ENCODE results near the gene SLC1A1. TPM values are rescaled to one million over a fixed set of nuclear protein-coding genes. Genes with fewer than 3 reads are reported as not detected.

Gene SLC1A1
- polyA plus RNA-seq, 6 donors from 2014 or later: not detected

DNA sequence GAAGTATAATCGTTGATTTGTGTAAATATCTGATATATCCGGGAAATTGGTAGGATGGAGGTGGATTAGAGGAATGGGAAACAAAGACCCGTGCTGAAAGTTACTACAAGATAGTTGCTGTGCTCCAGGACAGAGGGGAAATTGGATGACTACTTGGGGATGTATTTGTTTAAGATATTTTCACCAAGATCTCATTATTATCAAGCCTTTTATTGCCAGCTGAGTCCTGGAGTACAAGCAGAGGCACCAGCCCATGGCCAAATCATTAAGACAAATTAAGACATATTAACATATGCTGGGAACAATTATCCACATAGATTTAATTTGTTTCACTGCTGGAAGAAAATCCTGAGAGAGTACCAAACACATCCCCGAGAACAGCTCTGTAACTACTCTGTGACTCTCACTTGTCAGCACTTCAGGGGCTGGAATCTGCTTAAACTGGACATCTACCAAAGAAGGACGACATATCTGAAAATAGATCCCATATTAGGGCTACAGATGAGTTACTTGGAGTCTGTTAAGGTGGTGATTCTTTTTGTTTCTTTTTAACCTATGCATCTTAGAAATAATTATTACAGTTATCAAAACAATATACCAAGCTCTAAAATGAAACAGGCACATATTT lies 68.2 kb downstream of the SLC1A1 start:
- H3K27me3 Mint-ChIP-seq: peaks cover 4 to 22% (median 15%) of the 10 kb centered on the region in 3 donors
- no peak for DNase-seq
- H3K27ac Mint-ChIP-seq: no peak overlapping the region
- H3K36me3 Mint-ChIP-seq: no peaks in the 10 kb centered on the region
- no peak overlapping the region for H3K4me3 Mint-ChIP-seq
- ATAC-seq (ENCODE audit: low read depth in 2 of 2): no peak
- peaks cover 0 to 7% (median 4%) of the 10 kb centered on the region in 3 donors for H3K4me1 Mint-ChIP-seq
- H3K9me3 Mint-ChIP-seq: peaks cover 0 to 3% (median 0%) of the 10 kb centered on the region in 7 donors

DNA sequence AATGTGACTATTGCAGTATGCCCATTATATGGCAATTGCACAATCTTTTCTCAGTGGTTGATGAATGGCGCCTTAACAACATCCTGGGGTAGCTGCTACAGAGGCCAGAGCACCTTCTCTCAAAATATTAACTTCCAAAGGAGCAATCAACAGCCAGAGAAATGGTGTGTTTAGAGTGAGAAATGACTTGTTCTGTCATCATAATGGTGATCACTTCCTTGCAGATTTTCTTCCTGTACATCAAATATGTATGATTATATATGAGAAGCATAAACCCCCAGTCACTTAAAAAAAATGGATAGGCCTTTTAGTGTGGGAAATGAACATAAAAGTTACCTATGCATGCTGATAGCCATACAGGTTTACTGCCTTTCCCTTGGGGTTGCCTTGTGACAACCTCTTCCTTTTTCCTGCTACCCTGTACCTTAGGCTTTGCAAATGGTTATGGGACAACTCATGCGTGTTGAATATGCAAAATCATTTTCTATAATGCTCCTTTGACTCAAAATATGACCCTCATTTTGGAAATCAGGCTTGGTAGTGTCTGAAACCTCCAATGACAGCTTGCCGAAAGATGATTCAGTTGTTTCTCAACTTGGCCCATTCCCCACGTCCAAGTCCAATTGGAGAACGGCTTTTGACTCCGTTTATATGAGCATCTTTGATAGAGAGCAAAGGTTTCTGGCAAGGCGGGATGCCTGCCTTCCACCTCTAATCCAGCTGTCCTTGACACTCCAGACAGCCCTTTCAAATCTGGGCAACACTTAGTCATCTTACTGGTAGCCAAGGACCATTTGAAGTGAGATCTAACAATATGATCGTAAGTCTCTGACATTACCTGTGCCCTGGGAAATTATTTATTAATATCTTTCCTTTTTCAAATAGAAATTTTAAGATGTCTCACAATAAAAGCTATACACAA lies 69.3 kb downstream of the SLC1A1 start:
- no peak overlapping the region for H3K27ac Mint-ChIP-seq
- ATAC-seq (ENCODE audit: low read depth in 2 of 2) (no peak), DNase-seq (no peak)
- no peaks in the 10 kb centered on the region for H3K36me3 Mint-ChIP-seq
- peaks cover 0 to 7% (median 4%) of the 10 kb centered on the region in 3 donors for H3K4me1 Mint-ChIP-seq
- peaks cover 0 to 3% (median 0%) of the 10 kb centered on the region in 7 donors for H3K9me3 Mint-ChIP-seq
- H3K4me3 Mint-ChIP-seq: no peak overlapping the region
- H3K27me3 Mint-ChIP-seq: peaks cover 14 to 22% (median 21%) of the 10 kb centered on the region in 3 donors

DNA sequence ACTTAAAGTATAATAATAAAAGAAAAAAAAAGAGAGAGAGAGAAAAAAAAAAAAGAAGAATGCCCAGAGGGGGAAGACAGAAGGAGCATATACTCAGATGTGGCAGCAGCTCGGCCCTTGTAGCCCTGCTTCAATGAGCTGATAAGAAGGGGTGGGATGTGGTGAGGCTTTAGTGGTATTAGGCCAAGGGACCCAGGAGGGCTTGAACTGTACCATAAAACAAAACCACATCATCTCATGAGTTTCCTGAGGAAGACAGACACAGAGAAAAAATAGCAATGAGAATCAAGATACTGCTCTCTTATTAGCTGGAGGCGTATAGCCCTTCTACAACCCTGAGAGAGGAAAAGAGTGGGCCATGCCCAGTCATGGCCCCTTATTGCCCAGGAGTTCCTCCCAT lies 72.8 kb downstream of the SLC1A1 start:
- Mint-ChIP-seq H3K9me3 (peaks cover 0 to 5% (median 3%) of the 10 kb centered on the region in 7 donors), H3K4me3 (no peak overlapping the region), H3K27me3 (peaks cover 17 to 32% (median 21%) of the 10 kb centered on the region in 3 donors), H3K36me3 (no peaks in the 10 kb centered on the region), H3K4me1 (peaks cover 0 to 7% (median 4%) of the 10 kb centered on the region in 3 donors), H3K27ac (no peak overlapping the region)
- DNase-seq: no peak
- ATAC-seq (ENCODE audit: low read depth in 2 of 2): no peak

DNA sequence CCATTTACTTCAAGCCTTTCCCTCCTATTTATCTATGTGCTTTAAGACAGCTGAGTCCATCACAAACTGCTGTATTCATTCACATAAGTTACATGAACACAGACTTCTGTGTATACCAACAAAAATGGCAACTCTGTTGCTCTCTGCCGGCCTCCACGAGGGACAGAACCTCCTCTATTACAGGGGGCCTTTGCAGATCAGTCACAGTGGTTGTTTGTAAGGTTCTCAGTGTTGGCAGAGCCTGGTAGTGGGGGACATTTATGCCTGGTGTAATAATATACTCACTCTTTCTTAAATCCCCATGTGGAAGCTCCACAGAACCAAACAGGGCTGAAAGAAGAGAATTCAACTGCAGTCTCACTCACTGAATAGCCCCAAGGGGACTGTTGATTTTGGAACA lies 76.5 kb downstream of the SLC1A1 start:
- H3K4me1 Mint-ChIP-seq: no peaks in the 10 kb centered on the region
- no peak overlapping the region for H3K4me3 Mint-ChIP-seq
- ATAC-seq (ENCODE audit: low read depth in 2 of 2) (no peak), DNase-seq (no peak)
- H3K27me3 Mint-ChIP-seq: peaks cover 16 to 45% (median 37%) of the 10 kb centered on the region in 3 donors
- H3K27ac Mint-ChIP-seq: no peak overlapping the region
- no peaks in the 10 kb centered on the region for H3K36me3 Mint-ChIP-seq
- H3K9me3 Mint-ChIP-seq: peaks cover 0 to 5% (median 2%) of the 10 kb centered on the region in 7 donors

DNA sequence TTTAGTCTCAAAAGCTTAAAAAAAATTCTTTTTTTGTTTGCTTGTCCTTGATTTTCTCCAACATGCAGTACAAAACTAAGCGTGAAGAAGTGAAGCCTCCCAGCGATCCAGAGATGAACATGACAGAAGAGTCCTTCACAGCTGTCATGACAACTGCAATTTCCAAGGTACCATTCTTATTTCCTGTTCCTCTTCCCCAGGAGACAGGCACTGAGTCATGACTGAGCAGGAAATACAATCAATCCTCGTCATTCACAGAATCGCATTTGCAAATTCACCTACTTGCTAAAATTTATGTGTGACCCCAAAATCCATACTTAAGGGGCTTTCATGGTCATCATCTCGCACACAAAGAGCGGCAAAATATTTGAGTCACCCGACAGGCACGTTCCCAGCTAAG lies 77.3 kb downstream of the SLC1A1 start:
- H3K4me3 Mint-ChIP-seq: no peak overlapping the region
- H3K36me3 Mint-ChIP-seq: no peaks in the 10 kb centered on the region
- H3K4me1 Mint-ChIP-seq: no peaks in the 10 kb centered on the region
- no peak for ATAC-seq (ENCODE audit: low read depth in 2 of 2)
- H3K9me3 Mint-ChIP-seq: peaks cover 0 to 5% (median 2%) of the 10 kb centered on the region in 7 donors
- DNase-seq: no peak
- no peak overlapping the region for H3K27ac Mint-ChIP-seq
- H3K27me3 Mint-ChIP-seq: peaks cover 23 to 45% (median 38%) of the 10 kb centered on the region in 3 donors

DNA sequence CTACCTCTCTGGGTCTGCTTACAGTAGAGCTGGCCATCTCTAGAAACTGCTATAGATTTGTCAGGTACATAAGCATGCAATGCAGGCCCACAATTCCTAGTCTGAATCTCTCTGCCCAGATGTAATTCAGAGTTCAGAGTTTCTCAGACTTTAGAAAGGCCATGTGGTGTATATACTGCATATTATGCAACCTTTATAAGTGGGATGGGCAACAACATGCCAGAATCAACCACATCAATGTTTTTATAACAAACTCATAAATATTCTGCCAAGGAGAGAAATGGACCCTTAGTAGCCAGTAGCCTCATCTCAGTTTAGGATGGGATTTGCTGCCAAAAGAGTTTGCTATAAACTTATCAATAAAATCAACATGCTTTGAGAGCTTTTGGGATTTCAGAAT lies 78.8 kb downstream of the SLC1A1 start:
- Mint-ChIP-seq H3K27ac (no peak overlapping the region), H3K36me3 (no peaks in the 10 kb centered on the region), H3K27me3 (peaks cover 23 to 46% (median 39%) of the 10 kb centered on the region in 3 donors), H3K4me3 (no peak overlapping the region), H3K4me1 (no peaks in the 10 kb centered on the region), H3K9me3 (peaks cover 0 to 5% (median 2%) of the 10 kb centered on the region in 7 donors)
- no peak for ATAC-seq (ENCODE audit: low read depth in 2 of 2)
- DNase-seq: no peak

DNA sequence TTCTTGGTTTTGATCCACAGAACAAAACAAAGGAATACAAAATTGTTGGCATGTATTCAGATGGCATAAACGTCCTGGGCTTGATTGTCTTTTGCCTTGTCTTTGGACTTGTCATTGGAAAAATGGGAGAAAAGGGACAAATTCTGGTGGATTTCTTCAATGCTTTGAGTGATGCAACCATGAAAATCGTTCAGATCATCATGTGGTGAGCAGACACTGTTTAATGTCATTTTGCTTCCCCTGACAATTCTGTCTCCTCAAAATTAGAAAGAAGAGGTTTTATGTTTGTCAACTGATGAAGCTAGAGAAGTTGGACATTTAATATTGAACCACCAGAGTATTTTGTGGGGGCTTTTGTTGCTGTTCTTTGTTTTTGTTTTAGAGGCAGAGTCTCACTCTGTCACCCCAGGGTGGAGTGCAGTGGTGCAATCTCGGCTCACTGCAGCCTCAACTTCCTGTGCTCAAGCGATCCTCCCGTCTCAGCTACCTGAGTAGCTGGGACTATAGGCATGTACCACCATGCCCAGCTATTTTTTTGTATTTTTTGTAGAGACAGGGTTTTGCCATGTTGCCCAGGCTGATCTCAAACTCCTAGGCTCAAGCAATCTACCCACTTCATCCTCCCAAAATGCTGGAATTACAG lies 82.0 kb downstream of the SLC1A1 start:
- Mint-ChIP-seq H3K4me3 (no peak overlapping the region), H3K36me3 (no peaks in the 10 kb centered on the region), H3K4me1 (no peaks in the 10 kb centered on the region), H3K9me3 (no peaks in the 10 kb centered on the region), H3K27ac (no peak overlapping the region), H3K27me3 (peaks cover 22 to 47% (median 24%) of the 10 kb centered on the region in 3 donors)
- ATAC-seq (ENCODE audit: low read depth in 2 of 2): no peak
- no peak for DNase-seq

DNA sequence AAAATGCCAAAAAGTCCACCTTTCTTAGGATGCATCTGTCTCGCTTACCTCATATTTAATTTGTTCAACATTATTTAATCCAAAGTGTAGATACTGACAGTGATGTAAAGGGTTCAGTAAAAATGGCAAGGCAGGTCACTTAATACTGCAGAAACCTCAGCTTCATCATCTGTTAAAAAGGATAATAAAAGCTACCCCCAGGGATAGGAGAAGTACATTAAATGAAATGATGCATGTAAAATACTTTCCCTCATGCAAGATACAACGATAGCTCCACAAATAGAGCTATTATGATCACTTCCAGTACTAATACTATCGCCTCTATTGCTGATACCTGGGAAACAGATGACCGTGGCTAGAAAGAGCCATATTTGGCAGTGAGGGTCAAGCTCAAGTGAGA lies 82.9 kb downstream of the SLC1A1 start:
- H3K27ac Mint-ChIP-seq: no peak overlapping the region
- H3K36me3 Mint-ChIP-seq: no peaks in the 10 kb centered on the region
- peaks cover 26 to 41% (median 27%) of the 10 kb centered on the region in 3 donors for H3K27me3 Mint-ChIP-seq
- no peak for DNase-seq
- H3K4me1 Mint-ChIP-seq: no peaks in the 10 kb centered on the region
- H3K9me3 Mint-ChIP-seq: no peaks in the 10 kb centered on the region
- ATAC-seq (ENCODE audit: low read depth in 2 of 2): no peak
- H3K4me3 Mint-ChIP-seq: no peak overlapping the region

DNA sequence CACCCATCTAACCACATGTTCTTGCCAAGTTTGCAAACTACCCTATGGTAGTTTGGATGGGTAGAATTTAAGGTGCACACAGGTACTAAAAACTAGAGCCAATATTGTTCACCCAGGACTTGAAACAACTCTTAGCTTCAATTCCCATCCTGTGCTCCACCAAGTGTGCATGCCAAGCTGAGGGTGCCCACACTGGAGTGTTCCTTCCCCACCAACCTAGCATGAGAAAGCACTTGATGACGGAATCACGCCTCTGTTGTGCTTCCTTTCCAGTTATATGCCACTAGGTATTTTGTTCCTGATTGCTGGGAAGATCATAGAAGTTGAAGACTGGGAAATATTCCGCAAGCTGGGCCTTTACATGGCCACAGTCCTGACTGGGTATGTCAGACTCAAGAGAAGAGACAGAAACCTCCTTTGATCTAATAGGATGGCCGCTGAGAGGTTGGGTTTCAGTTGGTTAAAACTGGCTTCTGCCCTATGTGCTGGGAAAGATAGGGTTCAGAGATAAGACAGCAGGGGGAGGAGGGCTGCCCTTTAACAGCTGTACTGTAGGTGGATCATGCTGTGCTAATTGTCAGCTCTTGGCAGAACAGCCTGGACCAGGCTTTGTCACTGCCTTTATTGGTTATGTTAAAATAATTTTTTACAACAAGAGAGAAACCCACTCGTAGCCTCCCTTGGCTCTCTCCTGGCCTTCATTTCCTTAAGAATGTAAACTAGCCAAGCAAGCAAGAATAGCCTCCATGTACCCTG lies 83.5 kb downstream of the SLC1A1 start:
- H3K27me3 Mint-ChIP-seq: peaks cover 30 to 39% (median 32%) of the 10 kb centered on the region in 3 donors
- H3K36me3 Mint-ChIP-seq: no peaks in the 10 kb centered on the region
- no peaks in the 10 kb centered on the region for H3K4me1 Mint-ChIP-seq
- no peak for DNase-seq
- H3K27ac Mint-ChIP-seq: no peak overlapping the region
- no peaks in the 10 kb centered on the region for H3K9me3 Mint-ChIP-seq
- ATAC-seq (ENCODE audit: low read depth in 2 of 2): no peak
- H3K4me3 Mint-ChIP-seq: no peak overlapping the region

DNA sequence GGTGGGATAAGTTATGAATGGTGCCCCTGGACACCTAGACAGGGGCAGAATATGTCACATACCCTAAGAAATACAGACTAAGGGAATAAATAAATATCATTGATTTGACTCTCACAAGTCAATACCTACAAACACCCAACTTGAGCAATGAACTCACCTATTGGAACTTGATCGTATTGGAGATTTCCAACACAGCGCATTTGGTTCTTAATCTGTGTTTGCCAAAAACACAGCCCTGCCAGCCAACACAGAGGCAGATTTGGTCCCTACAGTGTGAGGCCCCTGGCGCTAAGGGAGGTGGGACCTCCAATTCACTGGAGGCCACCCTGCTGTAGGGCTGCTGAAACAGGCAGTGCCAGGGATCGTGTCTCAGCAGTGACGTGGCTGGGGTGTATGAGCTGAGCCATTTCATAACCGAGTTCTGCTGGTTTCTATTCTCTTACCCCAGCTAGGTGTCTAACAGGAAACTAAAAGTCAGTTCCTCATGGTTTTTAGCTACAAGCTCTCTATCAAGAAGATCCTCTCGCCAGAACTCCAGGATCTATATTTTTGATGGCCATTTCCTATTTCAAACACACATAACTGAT lies 84.5 kb downstream of the SLC1A1 start:
- Mint-ChIP-seq H3K36me3 (no peaks in the 10 kb centered on the region), H3K4me1 (no peaks in the 10 kb centered on the region), H3K4me3 (no peak overlapping the region), H3K27me3 (peaks cover 27 to 33% (median 32%) of the 10 kb centered on the region in 3 donors), H3K9me3 (no peaks in the 10 kb centered on the region), H3K27ac (no peak overlapping the region)
- ATAC-seq (ENCODE audit: low read depth in 2 of 2) (no peak), DNase-seq (no peak)

DNA sequence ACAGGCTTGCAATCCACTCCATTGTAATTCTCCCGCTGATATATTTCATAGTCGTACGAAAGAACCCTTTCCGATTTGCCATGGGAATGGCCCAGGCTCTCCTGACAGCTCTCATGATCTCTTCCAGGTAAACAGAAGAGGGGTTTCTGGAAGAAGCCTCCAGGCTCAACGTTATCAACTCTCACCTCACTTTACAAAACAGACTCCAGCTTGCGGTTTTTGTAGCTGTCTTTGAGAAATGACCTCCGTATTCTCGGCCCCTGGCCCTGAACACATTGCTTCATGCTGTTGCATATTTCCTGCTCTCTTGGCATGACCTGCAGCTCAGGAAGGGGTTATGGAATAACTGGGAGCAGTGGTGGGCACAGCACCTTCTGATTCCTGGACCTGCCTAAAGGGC lies 85.7 kb downstream of the SLC1A1 start:
- H3K27me3 Mint-ChIP-seq: peaks cover 18 to 32% (median 30%) of the 10 kb centered on the region in 3 donors
- no peaks in the 10 kb centered on the region for H3K9me3 Mint-ChIP-seq
- ATAC-seq (ENCODE audit: low read depth in 2 of 2) (no peak), DNase-seq (no peak)
- peak overlapping the region in 1 of 8 donors; percentile 43 for H3K4me3 Mint-ChIP-seq
- no peaks in the 10 kb centered on the region for H3K4me1 Mint-ChIP-seq
- H3K27ac Mint-ChIP-seq: no peak overlapping the region
- no peaks in the 10 kb centered on the region for H3K36me3 Mint-ChIP-seq

DNA sequence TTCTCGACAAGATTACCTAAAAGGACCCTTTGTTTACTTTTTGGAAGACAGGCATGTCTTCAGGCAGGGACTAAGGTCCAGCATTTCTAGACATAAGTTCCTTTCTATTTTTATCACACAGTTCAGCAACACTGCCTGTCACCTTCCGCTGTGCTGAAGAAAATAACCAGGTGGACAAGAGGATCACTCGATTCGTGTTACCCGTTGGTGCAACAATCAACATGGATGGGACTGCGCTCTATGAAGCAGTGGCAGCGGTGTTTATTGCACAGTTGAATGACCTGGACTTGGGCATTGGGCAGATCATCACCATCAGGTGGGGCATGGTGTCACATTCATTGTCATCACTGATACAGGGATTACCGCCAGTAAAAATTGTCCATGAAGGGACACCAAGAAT lies 86.2 kb downstream of the SLC1A1 start:
- H3K9me3 Mint-ChIP-seq: no peaks in the 10 kb centered on the region
- no peaks in the 10 kb centered on the region for H3K36me3 Mint-ChIP-seq
- H3K4me1 Mint-ChIP-seq: no peaks in the 10 kb centered on the region
- peaks cover 17 to 32% (median 30%) of the 10 kb centered on the region in 3 donors for H3K27me3 Mint-ChIP-seq
- DNase-seq (no peak), ATAC-seq (ENCODE audit: low read depth in 2 of 2) (no peak)
- no peak overlapping the region for H3K4me3 Mint-ChIP-seq
- no peak overlapping the region for H3K27ac Mint-ChIP-seq

DNA sequence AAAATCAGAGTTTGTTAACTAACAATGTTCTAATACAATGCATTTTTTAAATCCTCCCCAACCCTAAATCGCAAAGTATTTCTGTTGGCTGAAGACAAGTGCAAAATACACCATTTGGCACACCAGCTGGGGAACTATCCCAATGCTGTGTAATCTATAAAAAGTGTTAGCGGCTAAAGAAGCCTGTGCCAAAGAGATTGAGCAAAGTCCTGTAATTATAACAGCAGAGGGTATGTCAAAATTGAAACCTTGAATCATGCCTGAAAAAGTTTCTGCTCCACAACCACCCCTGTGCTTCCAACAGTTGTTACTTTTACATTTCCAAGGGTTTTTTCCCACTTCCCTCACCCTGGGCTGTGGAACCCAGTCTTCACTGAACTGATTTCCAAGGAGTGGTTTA lies 88.7 kb downstream of the SLC1A1 start:
- ATAC-seq (ENCODE audit: low read depth in 2 of 2): no peak
- Mint-ChIP-seq H3K4me3 (no peak overlapping the region), H3K36me3 (no peaks in the 10 kb centered on the region), H3K9me3 (no peaks in the 10 kb centered on the region), H3K27ac (no peak overlapping the region), H3K27me3 (peaks cover 11 to 17% (median 16%) of the 10 kb centered on the region in 3 donors), H3K4me1 (no peaks in the 10 kb centered on the region)
- DNase-seq: no peak

Data from naive B cell (primary cell).